A549 (cell line): Measurements from ENCODE around the gene CC2D2B. TPM values are rescaled to one million over a fixed set of nuclear protein-coding genes. Genes with fewer than 3 reads are reported as not detected.

Experiments used
- ATAC-seq, 2 experiments: fragments of 200-7000 bp in 1 of 2; fragments of >200 bp in 1 of 2; cut with Nextera tagmentation in 1 of 2; cut with Tn5 transposase in 1 of 2; 3 replicates each; pipeline versions ENCODE4 v1.8.0 to v1.9.1; 2018 to 2020; ENCODE audit warnings: mild to moderate bottlenecking in 1 of 2, moderate library complexity in 1 of 2
- CTCF ChIA-PET: fragments of 300-600 bp; sonication (Branson Sonifier 250); formaldehyde crosslinking; extraction: SDS; loops from one replicate; lab custom pipeline; 2021; ENCODE audit warnings: antibody characterized with exemption, inconsistent platforms; lab: Yijun Ruan, JAX
- POLR2A ChIA-PET: fragments of 350-600 bp; formaldehyde crosslinking; extraction: SDS; loops from one replicate; lab custom pipeline; 2021; ENCODE audit warnings: antibody characterized with exemption, inconsistent platforms; lab: Yijun Ruan, JAX
- DNase-seq, 2 experiments: peaks; one replicate each; pipeline versions ENCODE4 v3.0.0 to v3.0.0-alpha.2; 2011 to 2016; ENCODE audit warnings: low read depth in 1 of 2, low spot score in 1 of 2
- FAIRE-seq: peaks from 2 replicates; lab custom pipeline; 2011; peaks lifted over from hg19 to GRCh38; lab: Jason Lieb, UNC
- H3K27ac ChIP-seq, 2 experiments: fragments of >200 bp; sonication (Bioruptor Twin); formaldehyde crosslinking; 3 replicates each; pipeline ENCODE4 v1.5.1; 2016 to 2017
- H3K4me1 ChIP-seq: fragments of >200 bp; sonication (Bioruptor Twin); formaldehyde crosslinking; 3 replicates; pipeline ENCODE4 v1.6.1; 2016
- H3K4me2 ChIP-seq: fragments of >200 bp; sonication (Bioruptor Twin); formaldehyde crosslinking; 3 replicates; pipeline ENCODE4 v1.6.1; 2016
- H3K4me3 ChIP-seq: fragments of >200 bp; sonication (Bioruptor Twin); formaldehyde crosslinking; 3 replicates; pipeline ENCODE4 v1.5.1; 2016
- H3K9me3 ChIP-seq: fragments of >200 bp; sonication (Bioruptor Twin); formaldehyde crosslinking; 3 replicates; pipeline ENCODE4 v1.6.1; 2016
- ATOH8 ChIP-seq: fragments of 250-450 bp; sonication (Bioruptor Pico); IDR thresholded peaks from 2 replicates; pipeline ENCODE4 v1.5.0; 2020; ENCODE audit warnings: low read depth, mild to moderate bottlenecking, moderate library complexity
- BCL3 ChIP-seq: fragments of >200 bp; sonication (Bioruptor Twin); formaldehyde crosslinking; IDR thresholded peaks from 3 replicates; pipeline ENCODE4 v1.6.1; 2016
- CHD2 ChIP-seq: fragments of 150-350 bp; IDR thresholded peaks from 2 replicates; pipeline ENCODE4 v1.6.1; 2014; ENCODE audit warnings: low read length; ENCODE audit not compliant: partially characterized antibody
- CHD4 ChIP-seq: fragments of 200-600 bp; sonication (generic); IDR thresholded peaks from 2 replicates; pipeline ENCODE4 v1.6.1; 2016; ENCODE audit warnings: antibody characterized with exemption, mild to moderate bottlenecking, borderline replicate concordance
- EP300 ChIP-seq, 2 experiments: fragments of >200 bp; sonication (Bioruptor Twin); formaldehyde crosslinking; IDR thresholded peaks; 2 replicates in 1 of 2; 3 replicates in 1 of 2; pipeline ENCODE4 v1.6.1; 2016 to 2017
- FOSB ChIP-seq: fragments of 250-450 bp; sonication (Bioruptor Pico); IDR thresholded peaks from 2 replicates; pipeline ENCODE4 v1.5.0; 2020; ENCODE audit warnings: mild to moderate bottlenecking, moderate library complexity
- FOSL2 ChIP-seq, 2 experiments: fragments of 450-650 bp in 1 of 2; fragments of >200 bp in 1 of 2; sonication (Bioruptor Twin) in 1 of 2; formaldehyde crosslinking; IDR thresholded peaks; 2 replicates each; pipeline versions ENCODE4 v1.5.0 to v1.6.1; 2016 to 2020; ENCODE audit warnings: mild to moderate bottlenecking in 1 of 2, moderate library complexity in 1 of 2
- HDAC2 ChIP-seq: fragments of 200-600 bp; sonication (generic); IDR thresholded peaks from 2 replicates; pipeline ENCODE4 v1.6.1; 2016
- HES2 ChIP-seq: fragments of >200 bp; sonication (Bioruptor Twin); formaldehyde crosslinking; IDR thresholded peaks from 2 replicates; pipeline ENCODE4 v1.6.1; 2016
- HOXB13 ChIP-seq: fragments of 250-450 bp; sonication (Bioruptor Pico); IDR thresholded peaks from 2 replicates; pipeline ENCODE4 v1.5.0; 2020; ENCODE audit warnings: low read depth, mild to moderate bottlenecking, moderate library complexity
- JUN ChIP-seq, 2 experiments: fragments of >200 bp; sonication (Bioruptor Twin); formaldehyde crosslinking; IDR thresholded peaks; 2 replicates in 1 of 2; 3 replicates in 1 of 2; pipeline ENCODE4 v1.6.1; 2016 to 2017
- KDM1A ChIP-seq: fragments of 200-600 bp; sonication (generic); IDR thresholded peaks from 2 replicates; pipeline ENCODE4 v1.6.1; 2016; ENCODE audit warnings: low read depth, mild to moderate bottlenecking
- MAX ChIP-seq: IDR thresholded peaks from 2 replicates; pipeline ENCODE4 v1.6.1; 2012
- MAZ ChIP-seq: fragments of 150-350 bp; IDR thresholded peaks from 2 replicates; pipeline ENCODE4 v1.6.1; 2014; ENCODE audit warnings: antibody characterized with exemption, low read depth, low read length, borderline replicate concordance
- NFE2L2 ChIP-seq: fragments of 150-350 bp; conservative IDR thresholded peaks from 2 replicates; pipeline ENCODE4 v1.6.1; 2014; ENCODE audit warnings: low read length
- NPAS2 ChIP-seq: fragments of 250-450 bp; sonication (Bioruptor Pico); IDR thresholded peaks from 2 replicates; pipeline ENCODE4 v1.8.0; 2022; ENCODE audit warnings: mild to moderate bottlenecking, moderate library complexity, borderline replicate concordance
- PBX3 ChIP-seq: IDR thresholded peaks from 2 replicates; pipeline ENCODE4 v1.6.1; 2012
- POLR2A ChIP-seq: IDR thresholded peaks from 2 replicates; pipeline ENCODE4 v1.6.1; 2012; ENCODE audit warnings: mild to moderate bottlenecking, low read length
- POLR2AphosphoS2 ChIP-seq: conservative IDR thresholded peaks from 2 replicates; pipeline ENCODE4 v1.6.1; 2012; ENCODE audit warnings: low read length, improper control_type of control experiment, inconsistent platforms
- REST ChIP-seq: fragments of 200-600 bp; sonication (generic); IDR thresholded peaks from 2 replicates; pipeline ENCODE4 v1.6.1; 2016; ENCODE audit warnings: antibody characterized with exemption, mild to moderate bottlenecking, moderate library complexity
- RNF2 ChIP-seq: fragments of 200-600 bp; sonication (generic); IDR thresholded peaks from 2 replicates; pipeline ENCODE4 v1.6.1; 2016; ENCODE audit warnings: low read depth, mild to moderate bottlenecking, antibody characterized with exemption, moderate library complexity, borderline replicate concordance
- SMC3 ChIP-seq: fragments of >200 bp; sonication (Bioruptor Twin); formaldehyde crosslinking; IDR thresholded peaks from 3 replicates; pipeline ENCODE4 v1.6.1; 2018; ENCODE audit warnings: inconsistent platforms
- SREBF2 ChIP-seq: fragments of 450-650 bp; IDR thresholded peaks from 2 replicates; pipeline ENCODE4 v1.6.1; 2014; ENCODE audit warnings: mild to moderate bottlenecking, moderate library complexity
- TFCP2L1 ChIP-seq: fragments of 250-450 bp; sonication (Bioruptor Pico); IDR thresholded peaks from 2 replicates; pipeline ENCODE4 v1.5.0; 2021; ENCODE audit warnings: mild to moderate bottlenecking
- TP53 ChIP-seq: fragments of 250-450 bp; sonication (Bioruptor Pico); IDR thresholded peaks from 2 replicates; pipeline ENCODE4 v1.5.0; 2021; ENCODE audit warnings: mild to moderate bottlenecking, moderate library complexity
- ZC3H11A ChIP-seq: fragments of 450-650 bp; IDR thresholded peaks from 2 replicates; pipeline ENCODE4 v1.6.1; 2014; ENCODE audit warnings: antibody characterized with exemption, mild to moderate bottlenecking
- whole genome bisulfite sequencing: methylation state at CpG from one replicate; pipeline ENCODE4 v1.1.6; 2017; ENCODE audit errors: missing lambda C conversion rate; 5-methylcytosine and 5-hydroxymethylcytosine counted together
- polyA plus RNA-seq, 4 experiments: library from polyadenylated mRNA; depleted of rRNA in 3 of 4; stranded (reverse); fragments of >200 nt; fragmentation: RNase III in 1 of 4; extraction: RNeasy Plus Mini Kit Qiagen cat#74134 plus additional on column Dnase treatment in 1 of 4; gene quantifications; 2 replicates in 3 of 4; 3 replicates in 1 of 4; pipeline ENCODE4 v1.2.3, GENCODE V29; 2011 to 2017

CC2D2B gene
- polyA plus RNA-seq, 2 of the 4 experiments (the other 2 are of a cell fraction) = 0.13 to 0.15 TPM

GRCh38 chr10:95963202-95963990 is 55.6 kb downstream of the CC2D2B start:
- ATAC-seq (no peak), DNase-seq (no peak), FAIRE-seq (no peak)
- H3K27ac ChIP-seq = no peak overlapping the region
- WGBS = 24% methylated on average over 7 of the region's 7 CpGs
- ChIA-PET CTCF (interaction anchor here (0.6 to 1.2 kb wide), 3 partner anchors 13 to 412 kb away, joined by 3 read pairs; no protein-coding TSS in a partner anchor), POLR2A (interaction anchor here (0.6 kb wide), 1 partner anchor 19 kb away, joined by 3 read pairs; no protein-coding TSS in a partner anchor)
- no peak overlapping the region for H3K4me3 ChIP-seq
- peaks cover 12% of the 10 kb centered on the region; the same call in 1 of the 3 replicates for H3K9me3 ChIP-seq
- TF ChIP-seq BCL3 (no peak), TP53 (no peak), HES2 (no peak), KDM1A (no peak), MAX (no peak), NPAS2 (CRISPR knock-in tag) (no peak), JUN (IDR thresholded peaks at IDR 0.05) (no peak), POLR2A (no peak), FOSB (no peak), HOXB13 (CRISPR knock-in tag) (no peak), REST (no peak), ZC3H11A (no peak), NFE2L2 (no peak), SREBF2 (no peak), CHD2 (no peak), PBX3 (no peak), TFCP2L1 (CRISPR knock-in tag) (no peak)
- no peak overlapping the region for H3K4me2 ChIP-seq
- no peaks in the 10 kb centered on the region for H3K4me1 ChIP-seq

GRCh38 chr10:95963991-95964389 is 56.2 kb downstream of the CC2D2B start:
- no peaks in the 10 kb centered on the region for H3K4me1 ChIP-seq
- FAIRE-seq = no peak
- H3K27ac ChIP-seq = no peak overlapping the region
- TF ChIP-seq SREBF2 (no peak), POLR2AphosphoS2 (no peak), BCL3 (no peak), ATOH8 (CRISPR knock-in tag) (no peak), CHD4 (no peak), SMC3 (no peak), FOSL2 (IDR thresholded peaks at IDR 0.05) (no peak), FOSL2 (CRISPR knock-in tag; IDR thresholded peaks at IDR 0.05) (no peak), EP300 (IDR thresholded peaks at IDR 0.05) (no peak), MAZ (no peak), HDAC2 (no peak), RNF2 (no peak)
- TF ChIP-seq, all 56 proteins: peak for 0
- DNase-seq (no peak), ATAC-seq (no peak)
- POLR2A ChIA-PET = no interaction called here
- Histone ChIP-seq H3K4me2 (no peak overlapping the region), H3K9me3 (peaks cover 8% of the 10 kb centered on the region; the same call in 1 of the 3 replicates), H3K4me3 (no peak overlapping the region)
- CTCF ChIA-PET = interaction anchor here (0.6 to 1.2 kb wide), 2 partner anchors 277 to 411 kb away, joined by 3 read pairs; no protein-coding TSS in a partner anchor
- WGBS = 34% methylated on average over 1 of the region's 1 CpG
